ENCODE data around the gene FAM151B.

GRCh38 chr5:80566711-80567259 is 78.9 kb downstream of the FAM151B start:
- TF ChIP-seq CTCF (IDR thresholded peaks at IDR 0.05), result no peak
- TF ChIP-seq ZFX (IDR thresholded peaks at IDR 0.05; ENCODE audit: borderline replicate concordance), result no peak

All from 22Rv1 (cell line).